Measurements from ENCODE around the gene KLF7. TPM values are rescaled to one million over a fixed set of nuclear protein-coding genes. Genes with fewer than 3 reads are reported as not detected.

KLF7 gene
- total and polyA plus RNA-seq, 2 donors (not counting 1 experiment from before 2014, with no cell fraction given): 12.9 to 21.0 TPM

GRCh38 chr2:207085110-207085509 is 80.6 kb downstream of the KLF7 start:
- Histone ChIP-seq H3K4me2 (ENCODE audit: extremely low read depth, insufficient read depth, low read length) (no peak overlapping the region), H3K9ac (ENCODE audit: insufficient read depth, low read length) (no peak overlapping the region), H4K20me1 (ENCODE audit: control insufficient read depth, extremely low read depth, insufficient read depth, low read length) (no peaks in the 10 kb centered on the region), H3K27ac (ENCODE audit: insufficient read depth, low read length) (no peak overlapping the region), H3K79me2 (ENCODE audit: control insufficient read depth, insufficient read depth, low read length) (peaks cover 6% of the 10 kb centered on the region), H3K36me3 (ENCODE audit: control insufficient read depth, insufficient read depth, low read length) (peaks cover 7% of the 10 kb centered on the region), H3K4me3 (replicated peaks in 1 of 4; ENCODE audit: control extremely low read depth in 1 of 4, insufficient read depth in 1 of 4, low read depth in 3 of 4, low read length in 4 of 4) (no peak overlapping the region), H3K27me3 (ENCODE audit: control insufficient read depth, insufficient read depth, low read length) (no peaks in the 10 kb centered on the region), H3K4me1 (ENCODE audit: control insufficient read depth, extremely low read depth, insufficient read depth, low read length) (no peaks in the 10 kb centered on the region), H3K9me3 (ENCODE audit: control insufficient read depth, insufficient read depth, low read depth, low read length) (no peaks in the 10 kb centered on the region), H2AFZ (ENCODE audit: low read length) (no peak overlapping the region)
- DNase-seq (ENCODE audit: low read depth in 2 of 2): no peak
- TF ChIP-seq, protein P1, sequence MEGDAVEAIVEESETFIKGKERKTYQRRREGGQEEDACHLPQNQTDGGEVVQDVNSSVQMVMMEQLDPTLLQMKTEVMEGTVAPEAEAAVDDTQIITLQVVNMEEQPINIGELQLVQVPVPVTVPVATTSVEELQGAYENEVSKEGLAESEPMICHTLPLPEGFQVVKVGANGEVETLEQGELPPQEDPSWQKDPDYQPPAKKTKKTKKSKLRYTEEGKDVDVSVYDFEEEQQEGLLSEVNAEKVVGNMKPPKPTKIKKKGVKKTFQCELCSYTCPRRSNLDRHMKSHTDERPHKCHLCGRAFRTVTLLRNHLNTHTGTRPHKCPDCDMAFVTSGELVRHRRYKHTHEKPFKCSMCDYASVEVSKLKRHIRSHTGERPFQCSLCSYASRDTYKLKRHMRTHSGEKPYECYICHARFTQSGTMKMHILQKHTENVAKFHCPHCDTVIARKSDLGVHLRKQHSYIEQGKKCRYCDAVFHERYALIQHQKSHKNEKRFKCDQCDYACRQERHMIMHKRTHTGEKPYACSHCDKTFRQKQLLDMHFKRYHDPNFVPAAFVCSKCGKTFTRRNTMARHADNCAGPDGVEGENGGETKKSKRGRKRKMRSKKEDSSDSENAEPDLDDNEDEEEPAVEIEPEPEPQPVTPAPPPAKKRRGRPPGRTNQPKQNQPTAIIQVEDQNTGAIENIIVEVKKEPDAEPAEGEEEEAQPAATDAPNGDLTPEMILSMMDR (conservative IDR thresholded peaks at IDR 0.05 in 1 of 2, IDR thresholded peaks at IDR 0.05 in 1 of 2; ENCODE audit: low read depth in 1 of 2, low read length in 2 of 2): no peak
- no peak for TF ChIP-seq EZH2 (IDR thresholded peaks at IDR 0.05; ENCODE audit: low read length, missing control alignments)

GRCh38 chr2:207083361-207084110 is 82.2 kb downstream of the KLF7 start:
- no peak overlapping the region for H3K9ac ChIP-seq (ENCODE audit: insufficient read depth, low read length)
- peaks cover 6% of the 10 kb centered on the region for H3K79me2 ChIP-seq (ENCODE audit: control insufficient read depth, insufficient read depth, low read length)
- H2AFZ ChIP-seq (ENCODE audit: low read length): no peak overlapping the region
- TF ChIP-seq, protein P1 (conservative IDR thresholded peaks at IDR 0.05 in 1 of 2, IDR thresholded peaks at IDR 0.05 in 1 of 2; ENCODE audit: low read depth in 1 of 2, low read length in 2 of 2): no peak
- TF ChIP-seq EZH2 (IDR thresholded peaks at IDR 0.05; ENCODE audit: low read length, missing control alignments): no peak
- H3K36me3 ChIP-seq (ENCODE audit: control insufficient read depth, insufficient read depth, low read length): peaks cover 14% of the 10 kb centered on the region
- H3K4me3 ChIP-seq (replicated peaks in 1 of 4; ENCODE audit: control extremely low read depth in 1 of 4, insufficient read depth in 1 of 4, low read depth in 3 of 4, low read length in 4 of 4): no peak overlapping the region
- H4K20me1 ChIP-seq (ENCODE audit: control insufficient read depth, extremely low read depth, insufficient read depth, low read length): no peaks in the 10 kb centered on the region
- no peak overlapping the region for H3K4me2 ChIP-seq (ENCODE audit: extremely low read depth, insufficient read depth, low read length)
- peak in 1 of 2 donors; percentile 50 for DNase-seq (ENCODE audit: low read depth in 2 of 2)
- H3K27me3 ChIP-seq (ENCODE audit: control insufficient read depth, insufficient read depth, low read length): no peaks in the 10 kb centered on the region
- H3K9me3 ChIP-seq (ENCODE audit: control insufficient read depth, insufficient read depth, low read depth, low read length): no peaks in the 10 kb centered on the region
- no peaks in the 10 kb centered on the region for H3K4me1 ChIP-seq (ENCODE audit: control insufficient read depth, extremely low read depth, insufficient read depth, low read length)
- H3K27ac ChIP-seq (ENCODE audit: insufficient read depth, low read length): no peak overlapping the region

GRCh38 chr2:207082619-207083018 is 83.1 kb downstream of the KLF7 start:
- TF ChIP-seq, protein P1 (conservative IDR thresholded peaks at IDR 0.05 in 1 of 2, IDR thresholded peaks at IDR 0.05 in 1 of 2; ENCODE audit: low read depth in 1 of 2, low read length in 2 of 2): no peak
- no peak for TF ChIP-seq EZH2 (IDR thresholded peaks at IDR 0.05; ENCODE audit: low read length, missing control alignments)
- Histone ChIP-seq H2AFZ (ENCODE audit: low read length) (no peak overlapping the region), H3K36me3 (ENCODE audit: control insufficient read depth, insufficient read depth, low read length) (peaks cover 12% of the 10 kb centered on the region), H3K79me2 (ENCODE audit: control insufficient read depth, insufficient read depth, low read length) (peaks cover 4% of the 10 kb centered on the region), H3K4me1 (ENCODE audit: control insufficient read depth, extremely low read depth, insufficient read depth, low read length) (no peaks in the 10 kb centered on the region), H3K9me3 (ENCODE audit: control insufficient read depth, insufficient read depth, low read depth, low read length) (no peaks in the 10 kb centered on the region), H3K27ac (ENCODE audit: insufficient read depth, low read length) (no peak overlapping the region), H3K4me2 (ENCODE audit: extremely low read depth, insufficient read depth, low read length) (no peak overlapping the region), H4K20me1 (ENCODE audit: control insufficient read depth, extremely low read depth, insufficient read depth, low read length) (no peaks in the 10 kb centered on the region), H3K9ac (ENCODE audit: insufficient read depth, low read length) (no peak overlapping the region), H3K27me3 (ENCODE audit: control insufficient read depth, insufficient read depth, low read length) (no peaks in the 10 kb centered on the region), H3K4me3 (replicated peaks in 1 of 4; ENCODE audit: control extremely low read depth in 1 of 4, insufficient read depth in 1 of 4, low read depth in 3 of 4, low read length in 4 of 4) (no peak overlapping the region)
- DNase-seq (ENCODE audit: low read depth in 2 of 2): no peak

All from fibroblast of lung (primary cell).